A673 (cell line): ENCODE measurements around the gene RAB3C.

Experiments
- CTCF ChIP-seq: fragments of 300-800, 200-600 bp; sonication (generic); conservative IDR thresholded peaks from 2 replicates; pipeline ENCODE4 v1.5.1; 2017; ENCODE audit warnings: low read depth, mild to moderate bottlenecking, antibody characterized with exemption, low read length, moderate library complexity, mixed read lengths
- EZH2 ChIP-seq: fragments of 200-600 bp; sonication (generic); IDR thresholded peaks from 2 replicates; pipeline ENCODE4 v1.6.1; 2017; ENCODE audit warnings: borderline replicate concordance, low read depth, mild to moderate bottlenecking, mixed read lengths, antibody characterized with exemption, low read length; ENCODE audit not compliant: poor library complexity, severe bottlenecking

DNA sequence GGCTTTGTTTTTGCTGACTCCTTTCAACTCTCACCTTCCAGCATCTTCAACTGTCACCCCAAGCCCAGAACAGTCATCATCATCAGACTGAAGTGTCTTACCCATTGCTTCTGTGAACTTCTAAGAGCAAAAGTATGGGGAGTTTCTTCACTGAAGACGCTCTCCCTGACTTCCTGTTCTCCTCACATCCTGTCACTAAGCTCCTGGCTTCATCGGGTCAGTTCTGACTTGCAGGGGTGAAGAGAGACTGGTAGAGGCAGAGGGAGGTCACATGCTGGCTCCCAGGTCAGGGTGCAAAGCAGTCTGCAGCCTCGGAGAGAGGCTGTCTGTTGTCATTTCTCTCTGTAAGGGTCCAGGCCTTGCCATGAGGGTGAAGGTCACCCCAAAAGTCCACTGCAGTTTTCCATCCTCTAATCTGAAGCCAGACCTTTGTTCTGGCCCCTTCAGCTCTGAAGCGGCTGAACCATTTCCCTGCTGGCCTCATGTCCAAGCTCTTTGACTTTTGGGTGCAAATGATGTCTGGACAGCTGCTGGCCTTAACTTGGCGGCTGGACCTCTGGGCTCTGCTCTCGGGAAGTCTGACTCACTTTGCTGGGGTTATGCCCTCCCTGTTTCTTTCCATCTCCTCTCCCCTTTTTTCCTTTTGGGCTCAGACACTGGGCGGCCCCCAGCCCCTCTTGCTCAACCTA is 305.0 kb downstream of the RAB3C start:
- TF ChIP-seq CTCF, result no peak
- TF ChIP-seq EZH2, result no peak
